NCI-H526 (cell line): ENCODE data around the gene POLR2C.
"Not testable (repeated sequence)": the region's sequence is repeated elsewhere in the genome, so short reads cannot be mapped to it uniquely, and the experiment has no call there.

ENCODE experiments used
- DNase-seq, 2 experiments: peaks; one replicate each; lab custom pipeline; 2025; lab: John Stamatoyannopoulos, UW

Gene POLR2C

DNA sequence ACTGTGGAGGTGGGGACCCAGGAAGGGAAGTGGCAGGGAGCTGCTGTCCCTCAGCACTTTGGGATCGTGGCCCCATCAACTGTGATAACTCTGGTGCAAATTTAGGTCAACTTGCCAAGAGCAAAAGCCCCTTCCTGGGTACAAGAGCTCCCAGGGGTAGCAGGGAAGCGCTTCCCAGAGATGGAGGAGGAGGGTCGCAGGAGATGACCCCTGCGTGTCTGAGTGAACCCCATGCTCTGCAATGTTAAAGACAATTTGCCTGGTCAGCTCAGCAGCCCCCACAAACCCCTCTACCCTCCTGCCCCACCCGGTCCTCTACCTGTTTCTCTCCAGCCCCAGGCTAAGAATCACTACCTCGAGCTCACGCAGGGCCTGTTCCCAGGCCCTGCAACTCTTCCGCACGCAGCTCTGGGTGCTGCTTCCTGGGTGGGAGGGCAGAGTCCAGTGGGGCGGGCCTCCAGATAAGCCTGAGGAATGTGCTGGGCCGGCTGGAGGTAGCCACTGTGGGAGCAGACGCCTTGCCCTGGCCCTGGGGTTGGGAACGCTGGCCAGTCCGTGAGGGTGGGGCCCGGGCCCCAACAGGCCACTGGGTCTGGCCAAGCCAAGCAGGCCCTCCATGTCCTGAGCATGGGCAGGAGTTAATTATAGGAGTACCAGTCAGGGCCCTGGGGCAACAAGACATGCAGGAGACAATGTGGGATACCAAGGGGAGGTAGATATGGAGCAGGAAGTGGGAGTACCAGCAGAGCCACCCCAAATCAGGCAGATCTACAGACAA, 17.7 kb downstream of the POLR2C start:
- DNase-seq, result peak in 1 of 2 experiments; percentile 9

DNA sequence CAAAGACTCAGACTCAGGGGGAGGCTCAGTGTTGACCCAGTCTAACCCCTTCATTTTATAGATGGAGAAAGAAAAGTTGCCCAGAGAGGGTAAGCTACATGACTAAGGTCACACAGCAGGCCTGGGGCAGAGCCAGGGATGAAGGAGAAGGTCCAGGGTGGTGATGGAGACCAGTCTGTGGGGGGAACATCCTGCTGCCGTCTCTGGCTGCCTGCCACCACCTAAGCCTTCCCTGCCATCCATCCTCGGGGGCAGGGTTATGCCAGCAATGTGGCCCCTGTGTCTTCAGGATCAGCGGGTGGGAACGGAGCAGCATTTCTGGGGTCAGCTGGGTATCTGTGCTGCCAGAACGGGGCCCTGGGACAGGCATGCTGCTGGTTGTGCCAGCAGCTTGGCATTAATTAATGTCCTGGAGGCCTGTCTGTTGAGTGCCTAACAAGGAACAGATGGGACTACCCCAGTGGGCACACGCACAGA, 18.3 kb downstream of the POLR2C start:
- no peak for DNase-seq

DNA sequence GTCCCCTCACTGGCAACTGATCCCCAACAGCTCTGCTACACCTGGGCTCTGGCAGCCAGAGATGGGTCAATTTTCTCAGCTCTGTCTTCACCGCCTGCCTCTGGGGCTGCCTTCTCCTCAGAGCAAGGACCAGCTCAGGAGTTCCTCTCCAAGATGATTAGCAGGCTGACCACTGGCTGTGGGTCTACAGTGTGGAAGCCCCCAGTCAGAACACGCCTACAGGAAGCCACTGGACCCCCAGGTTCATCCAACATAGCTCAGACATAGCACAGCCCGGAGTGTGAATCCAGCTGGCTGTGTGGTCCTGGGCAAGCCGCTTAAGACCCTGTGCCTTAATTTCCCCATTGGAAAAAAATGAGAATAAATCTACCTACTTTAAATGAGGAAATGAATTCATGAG, 18.9 kb downstream of the POLR2C start:
- no peak for DNase-seq

DNA sequence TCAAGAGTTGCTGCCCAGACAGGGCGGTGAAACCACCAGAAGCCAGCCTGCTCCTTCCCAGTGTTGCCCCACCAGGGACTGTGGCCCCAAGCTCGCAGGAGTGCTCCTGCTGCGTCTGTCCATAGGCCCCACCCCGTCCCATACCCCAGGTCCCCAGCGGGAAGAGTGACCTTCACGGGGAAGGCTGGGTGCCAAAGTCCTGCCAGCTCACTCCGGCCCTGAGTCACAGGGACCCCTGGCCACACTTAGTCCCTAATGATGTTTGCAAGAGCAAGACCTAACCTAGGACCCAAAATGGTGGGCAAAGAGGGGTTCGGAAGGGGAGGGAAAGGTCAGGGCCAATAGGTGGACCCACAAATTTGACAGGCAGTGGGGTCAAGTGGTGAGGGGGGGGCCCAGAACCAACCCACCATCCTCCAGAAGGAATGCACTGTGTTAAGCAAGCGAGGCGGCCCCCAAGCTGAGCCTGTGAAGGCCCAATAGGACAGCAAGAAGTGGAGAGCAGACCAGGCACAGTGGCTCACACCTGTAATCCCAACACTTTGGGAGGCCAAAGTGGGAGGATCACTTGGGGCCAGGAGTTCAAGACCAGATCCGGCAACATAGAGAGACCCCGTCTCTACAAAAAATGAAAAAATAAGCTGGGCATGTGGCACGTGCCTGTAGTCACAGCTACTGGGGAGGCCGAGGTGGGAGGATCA, 20.5 kb downstream of the POLR2C start:
- no peak for DNase-seq

DNA sequence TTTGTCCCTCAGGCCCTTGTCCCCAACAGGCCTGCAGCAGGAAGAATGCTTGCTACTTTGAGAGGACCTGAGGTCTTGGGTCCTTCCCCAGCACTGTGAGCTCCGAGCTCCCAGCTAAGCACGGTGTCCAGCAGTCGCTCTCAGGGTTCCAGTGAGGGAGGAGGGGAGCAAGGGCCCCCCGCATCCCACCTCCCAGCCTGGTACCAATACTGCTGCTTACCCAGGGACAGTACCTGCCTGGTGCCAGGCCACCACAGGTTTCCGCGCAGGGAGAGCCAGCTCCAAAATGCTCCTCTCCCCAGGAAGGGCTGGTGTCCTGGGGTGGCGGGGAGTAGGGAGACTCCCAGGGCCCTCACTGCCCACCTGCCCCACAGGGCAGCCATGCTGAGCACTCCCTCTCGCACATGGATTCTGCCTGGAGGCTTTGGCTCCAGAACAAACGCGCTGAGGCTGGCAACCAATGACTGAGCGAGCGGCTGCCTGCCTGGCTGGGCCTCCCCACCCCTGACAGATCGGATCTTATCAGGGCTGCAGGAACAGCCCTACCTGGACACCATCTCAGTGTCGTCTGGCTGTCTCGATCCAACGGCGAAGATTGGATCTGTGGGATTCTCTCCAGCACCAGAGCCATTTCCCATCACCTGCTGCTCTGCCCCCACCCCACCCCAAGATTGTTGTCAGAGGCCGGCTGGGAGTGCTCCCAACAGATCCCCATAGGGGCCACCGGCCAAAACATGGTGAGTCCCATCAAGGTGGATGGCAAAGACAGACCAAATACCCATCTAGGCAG, 21.4 kb downstream of the POLR2C start:
- no peak for DNase-seq

DNA sequence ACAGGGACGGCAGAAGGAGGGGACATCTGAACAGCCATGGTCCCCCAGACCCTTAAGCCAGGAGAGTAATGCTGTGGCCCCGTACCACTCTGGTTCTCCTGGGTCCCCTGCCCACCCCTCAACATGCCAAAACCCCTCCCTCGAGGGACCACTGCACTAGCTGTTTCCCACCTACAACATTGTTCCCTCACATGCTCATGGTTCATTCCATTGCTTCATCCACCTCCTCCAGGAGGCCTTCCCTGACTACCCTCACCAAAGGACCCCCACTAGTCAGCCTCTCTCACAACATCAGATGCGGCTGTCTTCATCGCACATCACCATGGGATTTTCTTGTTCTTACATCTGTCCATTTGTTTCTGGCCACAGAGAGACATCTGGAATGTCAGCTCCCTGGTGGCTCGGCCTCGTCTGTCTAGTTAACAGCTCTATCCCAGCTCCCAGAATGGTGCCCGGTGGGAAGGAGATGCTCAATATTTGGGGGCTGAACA, 22.1 kb downstream of the POLR2C start:
- DNase-seq, result no peak

DNA sequence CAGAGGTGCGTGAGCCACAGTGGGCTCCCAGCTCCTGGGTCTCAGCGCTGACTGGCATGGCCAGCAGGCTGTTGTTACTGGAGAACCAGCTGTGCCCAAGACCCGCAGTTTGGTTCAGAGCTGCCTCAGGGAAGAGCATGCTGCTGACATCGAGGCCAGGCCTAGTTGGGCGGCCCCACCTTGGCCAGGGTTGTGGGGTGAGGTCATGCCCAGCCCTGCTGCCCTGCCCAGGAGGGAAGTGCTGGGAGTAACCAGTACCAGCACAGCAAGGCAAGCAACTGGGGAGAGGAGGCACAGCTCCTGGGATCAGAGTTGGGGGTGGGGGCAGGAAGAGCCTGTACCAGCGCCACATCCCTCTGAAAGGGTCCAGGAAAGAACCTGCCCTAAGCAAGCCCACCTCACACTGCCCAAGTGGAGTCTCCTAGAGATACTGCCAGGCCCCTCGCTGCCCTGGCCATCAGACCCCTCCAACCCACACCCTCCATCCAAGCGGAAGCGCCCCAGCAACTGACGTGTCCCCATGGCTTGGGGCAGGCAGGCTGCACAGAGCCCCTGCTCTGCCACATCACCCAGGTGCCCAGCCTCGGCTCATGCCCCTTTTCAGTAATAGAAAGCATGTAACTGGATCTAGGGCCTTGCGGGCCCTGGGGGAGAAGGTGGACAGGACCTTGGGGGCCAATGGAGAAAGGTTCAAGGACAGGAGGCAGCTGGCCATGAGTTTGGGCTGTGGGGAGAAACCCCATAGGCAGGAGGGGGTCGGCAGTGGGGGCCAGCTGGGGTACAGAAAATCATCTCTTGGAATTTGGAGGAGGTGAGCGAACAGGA, 22.8 kb downstream of the POLR2C start:
- no peak for DNase-seq

DNA sequence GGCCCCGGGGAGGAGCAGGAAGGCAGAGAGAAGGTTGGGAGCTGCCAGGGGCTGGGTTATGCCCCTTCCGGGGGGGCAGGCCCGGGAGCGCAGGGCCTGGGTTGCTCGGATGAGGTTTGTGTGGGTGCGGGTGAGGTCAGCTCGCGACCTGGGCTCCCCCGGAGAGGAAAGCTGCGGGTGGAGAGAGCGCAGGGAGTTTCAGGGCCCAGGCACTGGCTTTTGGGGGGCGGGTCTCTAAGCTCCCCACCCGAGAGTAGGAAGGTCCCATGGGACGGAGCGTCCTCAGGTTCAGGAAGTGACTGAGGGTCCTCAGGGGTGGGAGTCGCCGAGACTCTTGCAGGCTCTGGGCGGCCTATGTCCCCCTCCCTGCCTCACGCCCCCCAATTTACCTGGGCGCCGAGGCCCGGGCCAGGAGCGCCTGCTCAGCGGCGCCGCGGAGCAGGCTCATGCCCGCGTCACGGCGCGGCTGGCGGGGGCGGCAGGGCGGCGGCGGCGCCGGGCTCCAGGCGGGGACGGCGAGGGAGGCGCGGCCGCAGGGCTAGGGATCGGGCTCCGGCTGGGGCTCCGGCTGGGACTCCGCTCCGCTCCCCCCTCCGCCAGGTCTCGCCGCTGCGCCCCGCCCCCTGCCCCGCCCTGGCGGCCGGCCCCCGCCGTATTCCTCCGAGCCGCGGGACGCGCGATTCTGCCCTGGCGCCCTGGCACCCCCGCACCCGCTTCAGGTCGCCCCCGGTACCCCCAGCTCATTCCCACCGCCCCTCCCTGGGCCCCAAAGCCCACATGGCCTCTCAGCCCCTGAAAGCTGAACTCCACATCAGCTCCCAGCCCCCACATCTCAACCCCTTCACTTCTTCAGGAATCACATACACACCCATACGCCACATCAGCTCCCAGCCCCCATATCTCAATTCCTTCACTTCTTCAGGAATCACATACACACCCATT, 23.7 kb downstream of the POLR2C start, which contains the start of gene DOK4:
Gene DOK4 (minus strand): TSS at position 578 of the 942 bp plus-strand sequence. CDS start 6,986 bp downstream, outside the sequence.
- DNase-seq, result peak; percentile 4 to 80

DNA sequence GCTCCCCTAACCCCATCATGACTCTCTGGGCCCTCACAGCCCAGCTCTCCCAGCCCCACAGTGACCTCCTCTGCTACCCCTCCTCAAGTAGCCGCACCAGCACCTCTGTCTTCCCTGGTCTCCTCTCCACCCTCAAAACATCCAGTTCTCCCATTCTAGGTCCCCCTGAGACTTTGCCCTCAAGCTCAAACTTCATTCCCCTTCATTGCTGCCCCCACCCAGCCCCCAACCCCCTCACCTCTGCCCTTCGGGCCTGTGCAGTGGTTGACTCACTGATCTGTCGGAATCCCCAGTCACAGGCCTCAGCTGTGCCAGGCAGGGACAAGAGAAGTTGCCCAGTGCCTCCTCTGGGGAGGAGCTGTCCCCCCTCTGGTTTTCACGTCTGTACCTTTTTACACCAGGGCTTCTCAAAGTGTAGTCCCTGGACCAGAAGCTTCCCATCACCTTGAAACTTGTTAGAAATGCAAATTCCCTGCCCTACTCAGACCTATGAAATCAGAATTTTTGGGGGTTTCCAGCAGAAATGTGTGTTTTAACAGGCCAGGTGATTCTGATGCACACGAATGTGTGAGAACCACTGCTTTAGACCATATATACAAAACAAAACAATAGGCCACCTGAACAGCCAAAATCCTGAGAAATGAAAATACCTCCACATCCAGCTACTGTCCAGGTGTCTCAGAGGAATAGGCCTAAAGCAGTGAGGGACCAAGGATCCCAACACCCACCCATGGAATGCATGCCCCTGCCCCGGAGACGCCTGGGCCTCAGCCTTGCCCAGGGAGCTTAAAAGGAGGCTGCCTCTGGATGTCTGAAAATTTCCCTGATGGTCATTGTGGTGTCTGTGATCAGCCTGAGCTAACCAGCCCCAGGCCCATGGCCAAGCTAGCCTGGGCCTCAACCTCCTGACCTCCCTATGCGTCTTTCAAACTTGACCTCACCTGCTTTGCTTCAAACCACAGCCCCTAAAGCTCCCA, 24.7 kb downstream of the POLR2C start:
- DNase-seq, result no peak

DNA sequence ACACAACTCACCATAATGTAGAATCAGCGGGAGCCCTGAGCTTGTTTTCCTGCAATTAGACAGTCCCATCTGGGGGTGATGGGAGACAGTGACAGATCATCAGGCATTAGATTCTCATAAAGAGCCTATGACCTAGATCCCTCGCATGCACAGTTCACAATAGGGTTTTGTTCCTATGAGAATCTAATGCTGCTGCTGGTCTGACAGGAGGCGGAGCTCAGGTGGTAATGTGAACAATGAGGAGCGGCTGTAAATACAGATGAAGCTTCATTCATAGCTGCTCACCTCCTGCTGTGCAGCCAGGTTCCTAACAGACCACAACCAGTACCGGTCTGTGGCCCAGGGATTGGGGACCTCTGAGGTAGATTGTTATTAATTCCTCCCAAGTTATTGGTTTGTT, 26.8 kb downstream of the POLR2C start:
- no peak for DNase-seq

DNA sequence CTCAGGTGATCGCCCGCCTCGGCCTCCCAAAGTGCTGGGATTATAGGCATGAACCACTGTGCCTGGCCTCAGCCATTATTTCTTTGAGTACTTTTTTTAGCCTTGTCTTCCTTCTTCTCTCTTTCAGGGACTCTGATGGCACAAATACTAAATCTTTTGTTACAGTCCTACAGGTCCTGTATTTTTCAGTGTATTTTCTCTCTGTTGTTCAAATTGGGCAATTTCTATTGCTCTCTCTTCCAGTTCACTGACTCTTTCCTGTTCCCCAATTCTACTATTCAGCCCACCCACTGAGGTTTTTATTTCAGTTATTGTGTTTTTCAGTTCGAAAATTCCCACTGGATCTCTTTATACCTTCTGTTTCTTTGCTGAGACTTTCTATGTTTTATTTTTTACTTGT, 31.3 kb downstream of the POLR2C start:
- DNase-seq, result no peak

DNA sequence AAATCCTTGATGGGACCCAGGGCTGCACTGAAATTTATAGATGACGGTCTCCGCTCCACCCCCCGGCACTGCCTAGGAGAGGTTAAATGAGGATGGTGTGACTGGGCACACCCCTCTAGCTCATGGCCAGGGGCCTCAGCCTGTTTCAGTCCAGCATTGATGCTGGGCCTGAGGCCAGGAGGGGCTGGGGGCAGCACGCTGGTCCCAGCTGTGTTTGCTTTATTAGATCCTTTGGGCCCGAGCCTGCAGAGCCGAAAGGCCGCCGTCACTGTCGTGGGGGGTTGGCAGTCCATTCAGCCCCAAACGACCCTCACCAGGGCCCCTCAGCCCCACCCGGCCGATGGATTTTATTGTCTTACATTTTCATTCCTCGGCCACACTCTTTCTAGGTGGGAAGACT, 34.6 kb downstream of the POLR2C start:
- DNase-seq, result no peak

DNA sequence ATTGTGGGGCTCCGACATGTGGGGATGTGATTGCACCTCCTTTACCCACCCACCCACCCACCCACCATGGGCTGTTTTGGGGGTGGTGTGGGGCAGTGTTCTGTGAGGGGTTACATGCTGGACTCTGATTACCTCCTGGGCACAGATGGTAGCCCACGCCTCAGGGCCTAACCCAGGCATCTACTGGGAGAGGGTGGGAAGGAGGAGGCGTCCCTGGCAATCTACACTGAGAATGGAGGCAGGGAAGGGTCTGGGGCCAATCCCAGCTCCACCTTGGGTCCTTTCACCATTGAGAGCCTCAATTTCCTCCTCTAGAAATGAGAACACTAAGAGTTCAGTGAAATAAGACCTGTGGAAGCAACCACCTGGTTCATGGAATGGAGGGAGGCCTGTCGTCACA, 35.6 kb downstream of the POLR2C start:
- no peak for DNase-seq

DNA sequence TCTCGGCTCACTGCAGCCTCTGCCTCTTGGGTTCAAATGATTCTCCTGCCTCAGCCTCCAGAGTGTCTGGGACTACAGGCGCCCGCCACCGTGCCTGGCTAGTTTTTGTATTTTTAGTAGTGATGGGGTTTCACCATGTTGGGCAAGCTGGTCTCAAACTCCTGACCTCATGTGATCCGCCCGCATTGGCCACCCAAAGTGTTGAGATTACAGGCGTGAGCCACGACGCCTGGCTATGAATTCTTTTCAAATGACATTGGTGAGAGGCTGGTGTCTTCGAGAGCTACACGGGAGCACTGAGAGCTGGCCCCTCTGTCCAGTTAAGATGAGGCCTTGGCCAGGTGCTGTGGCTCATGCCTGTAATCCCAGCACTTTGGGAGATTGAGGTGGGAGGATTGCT, 37.5 kb downstream of the POLR2C start:
- DNase-seq, result not testable (repeated sequence)

DNA sequence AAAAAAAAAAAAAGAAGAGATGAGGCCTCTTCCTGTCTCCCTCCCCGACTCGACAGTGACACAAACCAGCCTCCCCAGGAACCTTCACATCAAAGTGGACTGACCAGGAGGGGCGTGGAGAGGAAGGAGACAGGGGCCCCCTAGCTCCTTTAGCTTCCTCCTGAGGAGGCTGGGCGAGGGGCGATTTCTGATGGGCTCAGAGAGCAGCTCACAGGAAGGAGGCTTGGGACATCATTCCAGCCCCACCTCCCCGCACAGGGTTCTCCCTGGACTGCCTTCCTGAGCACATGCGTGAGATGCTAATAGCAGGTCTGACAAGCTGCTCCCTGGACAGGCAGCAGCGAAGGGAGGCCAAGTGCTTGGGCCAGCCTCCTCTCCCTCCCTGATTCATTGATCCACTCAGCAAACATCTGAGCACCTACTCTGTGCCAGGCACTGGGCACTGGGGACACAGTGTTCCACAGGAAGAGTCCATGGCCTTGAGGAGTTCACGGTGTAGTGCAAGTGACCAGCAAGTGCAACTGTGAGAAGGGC, 38.2 kb downstream of the POLR2C start:
- DNase-seq, result no peak

DNA sequence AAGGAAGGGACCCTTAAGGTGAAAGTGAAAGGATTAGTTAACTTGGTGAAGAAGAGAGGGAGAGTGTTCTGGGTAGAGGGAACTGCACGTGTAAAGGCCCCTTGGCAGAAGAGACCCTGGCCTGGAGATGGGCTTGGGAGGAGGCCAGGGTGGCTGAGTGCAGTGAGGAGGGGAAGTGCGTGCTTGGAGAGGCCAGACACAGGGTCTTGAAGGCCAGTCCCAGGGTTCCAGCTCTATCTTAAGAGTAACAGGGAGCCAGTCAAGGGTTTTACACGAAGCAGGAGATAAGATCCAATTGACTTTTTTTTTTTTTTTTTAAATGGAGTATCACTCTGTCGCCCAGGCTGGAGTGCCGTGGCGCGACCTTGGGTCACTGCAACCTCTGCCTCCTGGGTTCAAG, 39.0 kb downstream of the POLR2C start:
- DNase-seq, result no peak

DNA sequence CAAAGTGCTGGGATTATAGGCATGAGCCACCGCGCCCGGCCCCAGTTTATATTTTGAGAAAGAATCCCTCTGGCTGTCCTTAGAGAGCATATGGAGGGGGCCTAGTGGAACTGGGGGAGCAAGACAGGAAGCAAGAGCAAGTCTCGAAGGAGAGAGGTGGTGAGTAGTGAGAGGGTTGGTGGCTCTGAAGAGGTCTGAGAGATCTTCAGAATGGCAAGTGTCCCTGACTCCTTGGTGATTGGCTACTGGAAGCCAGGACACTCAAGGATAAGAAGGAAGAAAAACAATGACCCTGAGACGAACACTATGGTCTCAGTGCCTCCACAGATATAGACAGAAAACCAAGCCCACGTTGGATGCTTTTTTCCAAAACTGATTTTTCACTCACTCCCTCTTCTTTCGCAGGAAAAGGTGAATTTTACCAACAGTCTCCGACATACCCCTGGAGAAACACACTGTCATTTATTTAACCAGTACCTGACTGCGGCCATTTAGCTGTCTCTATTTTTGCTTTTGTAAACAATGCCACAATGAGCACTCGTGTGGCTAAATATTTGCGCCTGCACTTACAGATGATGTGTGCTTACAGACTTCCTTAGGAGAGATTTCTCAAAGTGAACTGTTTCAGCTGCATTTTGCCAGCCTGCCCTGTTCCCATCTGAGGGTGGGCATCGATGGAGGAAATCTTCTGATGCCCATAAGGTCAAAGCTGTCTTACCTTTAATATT, 39.7 kb downstream of the POLR2C start:
- no peak for DNase-seq

DNA sequence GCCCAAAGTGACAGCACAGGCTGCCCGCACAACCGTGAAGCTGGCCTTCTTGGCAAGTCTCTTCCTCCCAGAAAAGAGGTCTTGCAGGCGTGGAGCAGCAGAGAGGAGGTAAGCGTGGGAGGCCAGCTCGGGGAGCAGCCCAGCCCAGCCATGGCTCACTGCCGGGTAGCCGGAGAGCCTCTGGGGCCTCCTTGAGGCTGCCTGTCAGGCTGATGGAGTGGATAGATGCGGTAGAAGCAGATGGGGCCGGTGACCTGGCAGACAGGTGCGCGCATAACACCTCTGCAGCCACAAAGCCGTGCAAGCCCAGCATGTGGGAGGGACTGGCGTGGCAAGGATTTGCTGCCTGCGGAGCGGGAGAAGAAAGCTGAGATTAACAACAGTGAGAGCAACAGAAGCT, 40.9 kb downstream of the POLR2C start:
- DNase-seq, result no peak
